ENCODE results near the gene RAB31.

- TF ChIP-seq GATA2 (IDR thresholded peaks at IDR 0.05; ENCODE audit: low read depth, low read length) = peak; percentile 25; the same call in 1 of the 2 replicates
- TF ChIP-seq GATA3 (IDR thresholded peaks at IDR 0.05; ENCODE audit: low read depth, low read length) = peak; percentile 51
Measured at GRCh38 chr18:9868857-9869714, 161.0 kb downstream of the RAB31 start.
